Endothelial cell of umbilical vein (primary cell): Measurements from ENCODE around the gene RGS11.

Experiments
- CTCF ChIP-seq, 2 donors: IDR thresholded peaks; 1 replicate in 1 of 2; 2 replicates in 1 of 2; pipeline ENCODE4 v1.5.1; 2011; ENCODE audit warnings: low read length in 2 of 2, mild to moderate bottlenecking in 2 of 2, moderate library complexity in 2 of 2, control low read depth in 1 of 2, inconsistent platforms in 1 of 2, low read depth in 1 of 2; ENCODE audit not compliant: insufficient read depth in 1 of 2; ENCODE audit errors: extremely low read depth in 1 of 2
- FOS ChIP-seq: IDR thresholded peaks from 2 replicates; pipeline ENCODE4 v1.6.1; 2011; ENCODE audit warnings: mild to moderate bottlenecking, low read length, moderate library complexity, borderline replicate concordance; ENCODE audit not compliant: insufficient read depth
- JUN ChIP-seq: IDR thresholded peaks from 2 replicates; pipeline ENCODE4 v1.6.1; 2011; ENCODE audit warnings: borderline replicate concordance, low read depth; ENCODE audit not compliant: insufficient read length, insufficient read depth
- POLR2A ChIP-seq: IDR thresholded peaks from 2 replicates; pipeline ENCODE4 v1.6.1; 2012; ENCODE audit warnings: low read depth, mild to moderate bottlenecking, control low read depth, low read length
- POLR2AphosphoS5 ChIP-seq: IDR thresholded peaks from 2 replicates; pipeline ENCODE4 v1.6.1; 2012; ENCODE audit warnings: low read depth, mild to moderate bottlenecking, control low read depth, low read length, moderate library complexity; ENCODE audit not compliant: insufficient read depth

- no peak for TF ChIP-seq POLR2AphosphoS5
- TF ChIP-seq CTCF (IDR thresholded peaks at IDR 0.05; ENCODE audit: extremely low read depth in 1 of 2, insufficient read depth in 1 of 2, low read depth in 1 of 2, low read length in 2 of 2), result no peak
- TF ChIP-seq POLR2A, result no peak
- no peak for TF ChIP-seq JUN
- TF ChIP-seq FOS, result no peak
Observed at GRCh38 chr16:296806-297510, 21.2 kb upstream of the RGS11 start.
